Kidney tubule cell (primary cell): ENCODE data around the gene KCNJ4.
"Not testable (repeated sequence)": the region's sequence is repeated elsewhere in the genome, so short reads cannot be mapped to it uniquely, and the experiment has no call there.

Experiments
- DNase-seq: peaks from one replicate; pipeline ENCODE4 v3.0.0-alpha.2; 2018; ENCODE audit warnings: low spot score

The KCNJ4 gene

GRCh38 chr22:38471237-38471636 is 16.2 kb upstream of the KCNJ4 start:
- DNase-seq = no peak

- not testable (repeated sequence) for DNase-seq
These were observed 15.2 kb upstream of the KCNJ4 start for GRCh38 chr22:38470179-38470578.

- DNase-seq = no peak
These were observed 14.3 kb upstream of the KCNJ4 start for GRCh38 chr22:38469306-38469781.

- DNase-seq = no peak
These were observed 13.7 kb upstream of the KCNJ4 start for GRCh38 chr22:38468443-38469305.

GRCh38 chr22:38467904-38468442 is 13.0 kb upstream of the KCNJ4 start, which contains the start of gene KDELR3:
Gene KDELR3, plus strand, starts transcription at chr22:38468096. Its CDS starts 138 bp downstream, at chr22:38468234.
- DNase-seq = peak; percentile 84

GRCh38 chr22:38467438-38467903 is 12.5 kb upstream of the KCNJ4 start:
- no peak for DNase-seq

- no peak for DNase-seq
These were observed 10.9 kb upstream of the KCNJ4 start for GRCh38 chr22:38465673-38466490.

- no peak for DNase-seq
These were observed 10.1 kb upstream of the KCNJ4 start for GRCh38 chr22:38464992-38465672.

GRCh38 chr22:38462960-38463784 is 8.2 kb upstream of the KCNJ4 start:
- DNase-seq = peak; percentile 63

- DNase-seq = peak; percentile 86
These were observed 6.5 kb upstream of the KCNJ4 start for GRCh38 chr22:38461414-38462081.

GRCh38 chr22:38461057-38461413 is 6.0 kb upstream of the KCNJ4 start:
- DNase-seq = no peak

GRCh38 chr22:38460426-38460840 is 5.4 kb upstream of the KCNJ4 start:
- DNase-seq = no peak

GRCh38 chr22:38456841-38457699 is 2.1 kb upstream of the KCNJ4 start:
- DNase-seq = no peak

GRCh38 chr22:38456272-38456835 is 1.4 kb upstream of the KCNJ4 start:
- DNase-seq = no peak

GRCh38 chr22:38455530-38456271 is 702 bp upstream of the KCNJ4 start:
- DNase-seq = no peak

GRCh38 chr22:38454353-38455075 is 485 bp downstream of the KCNJ4 start:
- no peak for DNase-seq

GRCh38 chr22:38453996-38454352 is 1.0 kb downstream of the KCNJ4 start:
- no peak for DNase-seq
